HG03159 (cell line): ENCODE data around the gene CTNND2.

ENCODE experiments used
- ATAC-seq: cut with Tn5 transposase; IDR thresholded peaks from one replicate; pipeline ENCODE4 v1.9.1; 2021; ENCODE audit warnings: mild to moderate bottlenecking, moderate library complexity; ENCODE audit not compliant: unreplicated experiment

Gene CTNND2

GRCh38 chr5:11397549-11397948 is 506.7 kb downstream of the CTNND2 start:
- ATAC-seq: no peak

GRCh38 chr5:11396917-11397316 is 507.3 kb downstream of the CTNND2 start:
- ATAC-seq: no peak

- ATAC-seq: no peak
These were observed 509.3 kb downstream of the CTNND2 start for GRCh38 chr5:11394933-11395332.

- no peak for ATAC-seq
These were observed 513.9 kb downstream of the CTNND2 start for GRCh38 chr5:11390291-11390767.

GRCh38 chr5:11387382-11387781 is 516.9 kb downstream of the CTNND2 start:
- ATAC-seq: no peak

- no peak for ATAC-seq
These were observed 517.8 kb downstream of the CTNND2 start for GRCh38 chr5:11386398-11386797.

GRCh38 chr5:11385901-11386293 is 518.3 kb downstream of the CTNND2 start:
- ATAC-seq: no peak

- no peak for ATAC-seq
These were observed 518.9 kb downstream of the CTNND2 start for GRCh38 chr5:11385251-11385900.

GRCh38 chr5:11384441-11385250 is 519.6 kb downstream of the CTNND2 start:
- no peak for ATAC-seq

- ATAC-seq: no peak
These were observed 520.6 kb downstream of the CTNND2 start for GRCh38 chr5:11383506-11384095.

- ATAC-seq: no peak
These were observed 525.8 kb downstream of the CTNND2 start for GRCh38 chr5:11378461-11378860.

GRCh38 chr5:11377896-11378295 is 526.4 kb downstream of the CTNND2 start:
- no peak for ATAC-seq

GRCh38 chr5:11372191-11372590 is 532.1 kb downstream of the CTNND2 start:
- ATAC-seq: no peak

GRCh38 chr5:11371021-11371420 is 533.2 kb downstream of the CTNND2 start:
- ATAC-seq: no peak

GRCh38 chr5:11364531-11364930 is 539.7 kb downstream of the CTNND2 start:
- ATAC-seq: no peak

- no peak for ATAC-seq
These were observed 540.5 kb downstream of the CTNND2 start for GRCh38 chr5:11363631-11364178.

- ATAC-seq: no peak
These were observed 542.5 kb downstream of the CTNND2 start for GRCh38 chr5:11361768-11362167.

GRCh38 chr5:11357928-11358327 is 546.3 kb downstream of the CTNND2 start:
- no peak for ATAC-seq

- ATAC-seq: no peak
These were observed 548.8 kb downstream of the CTNND2 start for GRCh38 chr5:11355491-11355890.

GRCh38 chr5:11346336-11346735 is 557.9 kb downstream of the CTNND2 start:
- no peak for ATAC-seq

- no peak for ATAC-seq
These were observed 568.1 kb downstream of the CTNND2 start for GRCh38 chr5:11335881-11336760.
